ENCODE results near the gene WSB1. TPM values are rescaled to one million over a fixed set of nuclear protein-coding genes. Genes with fewer than 3 reads are reported as not detected.
A peak's percentile ranks its signal among the peaks of the same experiment; 100 is the strongest.

Gene WSB1
- total and polyA plus RNA-seq, 4 donors, result 26.6 to 86.2 (median 45.8) TPM

DNA sequence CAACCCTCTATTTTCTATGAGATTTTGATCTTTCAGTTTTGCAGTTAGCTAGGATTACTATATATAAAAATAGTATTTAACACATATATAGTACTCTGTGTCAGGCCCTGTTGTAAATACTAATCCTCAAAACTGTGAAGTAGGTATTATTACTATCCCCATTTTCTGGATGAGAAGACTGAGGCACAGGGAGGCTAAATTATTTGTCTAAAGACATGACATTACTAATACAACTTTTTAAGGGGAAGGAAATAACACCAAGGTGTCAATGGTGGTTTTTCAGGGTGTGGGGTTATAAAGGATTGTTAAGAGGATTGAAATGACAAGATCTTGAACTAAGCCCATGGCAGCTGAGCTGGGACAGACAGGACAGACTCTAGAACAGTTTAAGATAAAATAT lies 4.1 kb upstream of the WSB1 start (continued):
- TF ChIP-seq TAF1 (conservative IDR thresholded peaks at IDR 0.05), result no peak
- no peak for TF ChIP-seq JUND (IDR thresholded peaks at IDR 0.05)

DNA sequence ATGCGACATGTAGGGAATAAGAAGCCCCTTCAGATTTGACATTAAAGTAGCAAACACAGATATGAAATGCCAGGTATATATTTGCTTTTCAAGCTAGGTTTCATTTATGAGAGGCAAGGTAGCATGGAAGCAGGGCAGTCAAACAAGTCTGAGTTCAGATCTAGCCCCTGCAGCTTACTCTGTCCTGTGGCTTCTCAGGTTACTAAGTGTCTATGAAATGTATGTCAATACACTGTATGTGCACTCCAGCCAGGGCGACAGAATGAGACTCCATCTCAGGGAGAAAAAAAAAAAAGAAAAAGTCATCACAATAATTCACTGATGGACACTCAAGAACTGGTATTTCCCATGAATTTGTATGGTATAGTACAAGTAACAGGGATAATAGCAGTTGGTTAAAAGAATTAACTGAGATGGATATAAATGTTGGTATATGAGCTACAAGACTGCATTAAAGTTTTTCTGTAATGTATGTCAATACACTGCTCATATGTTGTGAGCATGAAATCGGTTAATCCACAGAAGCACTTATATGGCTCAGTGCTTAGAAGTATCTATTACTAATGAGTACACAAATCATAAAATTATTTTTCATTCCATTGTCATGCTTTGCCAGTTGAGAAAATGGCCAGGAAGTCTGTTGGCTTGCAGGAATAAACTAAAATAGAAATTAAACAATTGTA lies 2.9 kb upstream of the WSB1 start:
- no peak overlapping the region for H3K4me3 ChIP-seq (ENCODE audit: low read depth in 1 of 3, low read length in 3 of 3)
- H3K9me3 ChIP-seq (ENCODE audit: control insufficient read depth in 4 of 4, low read length in 3 of 4), result no peaks in the 10 kb centered on the region
- DNase-seq (ENCODE audit: low spot score), result no peak
- no peaks in the 10 kb centered on the region for H3K36me3 ChIP-seq (ENCODE audit: control insufficient read depth in 4 of 4, insufficient read depth in 3 of 4, low read depth in 1 of 4, low read length in 3 of 4)
- no peak overlapping the region for H3K27ac ChIP-seq (ENCODE audit: low read depth in 1 of 2, low read length in 2 of 2)
- peaks cover 0 to 2% (median under 1%) of the 10 kb centered on the region in 4 donors for H3K4me1 ChIP-seq (ENCODE audit: control insufficient read depth in 4 of 4, insufficient read depth in 4 of 4, low read length in 3 of 4)
- no peak overlapping the region for H3K9ac ChIP-seq (ENCODE audit: low read depth in 1 of 2, low read length in 2 of 2)
- H3K27me3 ChIP-seq (ENCODE audit: control insufficient read depth in 4 of 4, insufficient read depth in 4 of 4, low read length in 3 of 4), result no peaks in the 10 kb centered on the region
- TF ChIP-seq HNF4A (conservative IDR thresholded peaks at IDR 0.05) (no peak), FOXA2 (IDR thresholded peaks at IDR 0.05) (no peak), GABPA (IDR thresholded peaks at IDR 0.05 in 1 of 2, conservative IDR thresholded peaks at IDR 0.05 in 1 of 2) (no peak), FOXA1 (IDR thresholded peaks at IDR 0.05) (no peak), JUND (IDR thresholded peaks at IDR 0.05) (no peak), TAF1 (conservative IDR thresholded peaks at IDR 0.05) (no peak)
- TF ChIP-seq, protein P1, sequence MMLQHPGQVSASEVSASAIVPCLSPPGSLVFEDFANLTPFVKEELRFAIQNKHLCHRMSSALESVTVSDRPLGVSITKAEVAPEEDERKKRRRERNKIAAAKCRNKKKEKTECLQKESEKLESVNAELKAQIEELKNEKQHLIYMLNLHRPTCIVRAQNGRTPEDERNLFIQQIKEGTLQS (IDR thresholded peaks at IDR 0.05), result no peak
- WGBS, result 93% methylated on average over 3 of the region's 3 CpGs

GRCh38 chr17:27293359-27293897 lies 486 bp upstream of the WSB1 start:
- H3K27ac ChIP-seq (ENCODE audit: low read depth in 1 of 2, low read length in 2 of 2), result peak overlapping the region; percentile 99 to 100
- H3K4me3 ChIP-seq (ENCODE audit: low read depth in 1 of 3, low read length in 3 of 3), result peak overlapping the region in 2 of 3 donors; percentile 62 to 90
- peaks cover 2 to 5% (median 2%) of the 10 kb centered on the region in 4 donors for H3K4me1 ChIP-seq (ENCODE audit: control insufficient read depth in 4 of 4, insufficient read depth in 4 of 4, low read length in 3 of 4)
- TF ChIP-seq EGR1 (IDR thresholded peaks at IDR 0.05; ENCODE audit: low read depth in 2 of 2) (no peak), HNF4A (conservative IDR thresholded peaks at IDR 0.05) (no peak), MAX (IDR thresholded peaks at IDR 0.05) (no peak), JUND (IDR thresholded peaks at IDR 0.05) (no peak), SP1 (IDR thresholded peaks at IDR 0.05) (no peak), CTCF (IDR thresholded peaks at IDR 0.05; ENCODE audit: low read depth, low read length, missing input control) (no peak), TAF1 (conservative IDR thresholded peaks at IDR 0.05) (no peak), NR2F2 (IDR thresholded peaks at IDR 0.05) (no peak), ZBTB33 (IDR thresholded peaks at IDR 0.05) (no peak), YY1 (IDR thresholded peaks at IDR 0.05) (no peak), FOXA2 (IDR thresholded peaks at IDR 0.05) (no peak), GABPA (IDR thresholded peaks at IDR 0.05 in 1 of 2, conservative IDR thresholded peaks at IDR 0.05 in 1 of 2) (no peak), HNF4G (IDR thresholded peaks at IDR 0.05) (no peak), RAD21 (IDR thresholded peaks at IDR 0.05) (no peak)
- TF ChIP-seq, protein P1 (IDR thresholded peaks at IDR 0.05), result no peak
- TF ChIP-seq, protein P2, sequence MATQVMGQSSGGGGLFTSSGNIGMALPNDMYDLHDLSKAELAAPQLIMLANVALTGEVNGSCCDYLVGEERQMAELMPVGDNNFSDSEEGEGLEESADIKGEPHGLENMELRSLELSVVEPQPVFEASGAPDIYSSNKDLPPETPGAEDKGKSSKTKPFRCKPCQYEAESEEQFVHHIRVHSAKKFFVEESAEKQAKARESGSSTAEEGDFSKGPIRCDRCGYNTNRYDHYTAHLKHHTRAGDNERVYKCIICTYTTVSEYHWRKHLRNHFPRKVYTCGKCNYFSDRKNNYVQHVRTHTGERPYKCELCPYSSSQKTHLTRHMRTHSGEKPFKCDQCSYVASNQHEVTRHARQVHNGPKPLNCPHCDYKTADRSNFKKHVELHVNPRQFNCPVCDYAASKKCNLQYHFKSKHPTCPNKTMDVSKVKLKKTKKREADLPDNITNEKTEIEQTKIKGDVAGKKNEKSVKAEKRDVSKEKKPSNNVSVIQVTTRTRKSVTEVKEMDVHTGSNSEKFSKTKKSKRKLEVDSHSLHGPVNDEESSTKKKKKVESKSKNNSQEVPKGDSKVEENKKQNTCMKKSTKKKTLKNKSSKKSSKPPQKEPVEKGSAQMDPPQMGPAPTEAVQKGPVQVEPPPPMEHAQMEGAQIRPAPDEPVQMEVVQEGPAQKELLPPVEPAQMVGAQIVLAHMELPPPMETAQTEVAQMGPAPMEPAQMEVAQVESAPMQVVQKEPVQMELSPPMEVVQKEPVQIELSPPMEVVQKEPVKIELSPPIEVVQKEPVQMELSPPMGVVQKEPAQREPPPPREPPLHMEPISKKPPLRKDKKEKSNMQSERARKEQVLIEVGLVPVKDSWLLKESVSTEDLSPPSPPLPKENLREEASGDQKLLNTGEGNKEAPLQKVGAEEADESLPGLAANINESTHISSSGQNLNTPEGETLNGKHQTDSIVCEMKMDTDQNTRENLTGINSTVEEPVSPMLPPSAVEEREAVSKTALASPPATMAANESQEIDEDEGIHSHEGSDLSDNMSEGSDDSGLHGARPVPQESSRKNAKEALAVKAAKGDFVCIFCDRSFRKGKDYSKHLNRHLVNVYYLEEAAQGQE (IDR thresholded peaks at IDR 0.05), result no peak
- peak; percentile 41 for DNase-seq (ENCODE audit: low spot score)
- H3K9me3 ChIP-seq (ENCODE audit: control insufficient read depth in 4 of 4, low read length in 3 of 4), result no peaks in the 10 kb centered on the region
- H3K9ac ChIP-seq (ENCODE audit: low read depth in 1 of 2, low read length in 2 of 2), result peak overlapping the region; percentile 81 to 95
- H3K36me3 ChIP-seq (ENCODE audit: control insufficient read depth in 4 of 4, insufficient read depth in 3 of 4, low read depth in 1 of 4, low read length in 3 of 4), result no peaks in the 10 kb centered on the region
- WGBS, result 90% methylated on average over 15 of the region's 15 CpGs
- H3K27me3 ChIP-seq (ENCODE audit: control insufficient read depth in 4 of 4, insufficient read depth in 4 of 4, low read length in 3 of 4), result no peaks in the 10 kb centered on the region

Measured in liver (tissue), 9 donors.